Peyer's patch (tissue), 4 donors: ENCODE results near the gene SYT9. TPM values are rescaled to one million over a fixed set of nuclear protein-coding genes. Genes with fewer than 3 reads are reported as not detected.

Experiments
- DNase-seq, 3 donors: peaks; one replicate each; pipeline ENCODE4 v3.0.0-alpha.2; 2017 to 2019
- H3K27ac ChIP-seq, 4 donors: fragments of 200-600 bp; sonication (generic); one replicate each; pipeline ENCODE4 v1.5.1; 2016 to 2019
- H3K27me3 ChIP-seq, 2 donors: fragments of 200-600 bp; sonication (generic); one replicate each; pipeline ENCODE4 v1.5.1; 2019
- H3K36me3 ChIP-seq, 3 donors: fragments of 200-600 bp; sonication (generic); one replicate each; pipeline ENCODE4 v1.5.1; 2016 to 2019
- H3K4me1 ChIP-seq, 4 donors: fragments of 200-600 bp; sonication (generic); one replicate each; pipeline ENCODE4 v1.5.1; 2016 to 2019
- H3K4me3 ChIP-seq, 4 donors: fragments of 200-600 bp; sonication (generic); 1 replicate in 3 of 4; 2 replicates in 1 of 4; pipeline ENCODE4 v1.5.1; 2016 to 2019; ENCODE audit warnings: mild to moderate bottlenecking in 1 of 4
- H3K9me3 ChIP-seq, 4 donors: fragments of 200-600 bp; sonication (generic); one replicate each; pipeline ENCODE4 v1.5.1; 2016 to 2019; ENCODE audit warnings: mild to moderate bottlenecking in 1 of 4
- POLR2A ChIP-seq, 2 donors: fragments of 450-650 bp; IDR thresholded peaks; one replicate each; pipeline ENCODE4 v1.5.1; 2017; ENCODE audit warnings: antibody characterized with exemption in 2 of 2, mild to moderate bottlenecking in 2 of 2, moderate library complexity in 2 of 2
- total RNA-seq, 4 donors: library from RNA; depleted of rRNA; stranded (reverse); fragments of >200 nt; gene quantifications; one replicate each; pipeline ENCODE4 v1.1.0, GENCODE V29; 2016
- TF ChIP-seq, protein P1 (sequence below), 6 experiments: fragments of 450-650 bp in 4 of 6; fragments of 200-600 bp in 2 of 6; sonication (generic) in 1 of 6; IDR thresholded peaks; one replicate each; pipeline ENCODE4 v1.5.1; 2017 to 2019; ENCODE audit warnings: antibody characterized with exemption in 6 of 6, mild to moderate bottlenecking in 3 of 6, moderate library complexity in 1 of 6

The SYT9 gene
- total RNA-seq, 4 donors from 2014 or later = not detected

DNA sequence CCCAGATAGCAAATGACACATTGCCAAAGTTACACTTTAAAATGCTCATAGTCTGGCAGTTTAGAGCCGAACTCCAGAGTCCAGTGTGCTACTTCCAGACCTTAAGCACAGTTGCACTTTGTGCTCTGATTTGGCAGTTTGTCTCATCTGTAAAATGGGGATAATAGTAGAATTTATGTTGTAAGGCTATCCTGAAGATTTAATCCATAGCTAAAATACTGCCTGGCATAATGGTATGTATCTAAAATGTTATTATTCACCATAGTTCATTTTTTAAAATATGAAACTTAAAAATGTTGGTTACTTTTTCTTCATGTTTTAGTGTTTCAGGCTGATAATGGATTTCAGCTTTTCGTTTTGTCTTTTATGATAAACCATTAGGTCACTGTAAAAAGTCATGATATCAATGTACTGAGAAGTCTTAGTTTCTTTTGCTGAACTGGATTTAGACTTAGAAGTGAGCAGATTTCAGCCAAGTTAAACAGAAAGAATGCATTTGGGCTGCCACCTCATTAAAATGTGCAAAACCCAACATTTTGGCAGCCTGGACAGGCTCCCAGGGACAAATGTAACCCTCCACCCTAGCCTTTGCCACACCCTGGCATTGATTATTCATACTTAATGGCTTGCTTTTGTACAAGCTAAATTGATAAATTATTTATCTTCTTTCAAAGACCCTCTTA is 234.5 kb downstream of the SYT9 start:
- DNase-seq = no peak
- H3K36me3 ChIP-seq = no peaks in the 10 kb centered on the region
- H3K4me3 ChIP-seq = peak overlapping the region; percentile 6 to 40 (median 28)
- TF ChIP-seq, protein P1, sequence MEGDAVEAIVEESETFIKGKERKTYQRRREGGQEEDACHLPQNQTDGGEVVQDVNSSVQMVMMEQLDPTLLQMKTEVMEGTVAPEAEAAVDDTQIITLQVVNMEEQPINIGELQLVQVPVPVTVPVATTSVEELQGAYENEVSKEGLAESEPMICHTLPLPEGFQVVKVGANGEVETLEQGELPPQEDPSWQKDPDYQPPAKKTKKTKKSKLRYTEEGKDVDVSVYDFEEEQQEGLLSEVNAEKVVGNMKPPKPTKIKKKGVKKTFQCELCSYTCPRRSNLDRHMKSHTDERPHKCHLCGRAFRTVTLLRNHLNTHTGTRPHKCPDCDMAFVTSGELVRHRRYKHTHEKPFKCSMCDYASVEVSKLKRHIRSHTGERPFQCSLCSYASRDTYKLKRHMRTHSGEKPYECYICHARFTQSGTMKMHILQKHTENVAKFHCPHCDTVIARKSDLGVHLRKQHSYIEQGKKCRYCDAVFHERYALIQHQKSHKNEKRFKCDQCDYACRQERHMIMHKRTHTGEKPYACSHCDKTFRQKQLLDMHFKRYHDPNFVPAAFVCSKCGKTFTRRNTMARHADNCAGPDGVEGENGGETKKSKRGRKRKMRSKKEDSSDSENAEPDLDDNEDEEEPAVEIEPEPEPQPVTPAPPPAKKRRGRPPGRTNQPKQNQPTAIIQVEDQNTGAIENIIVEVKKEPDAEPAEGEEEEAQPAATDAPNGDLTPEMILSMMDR (IDR thresholded peaks at IDR 0.05) = no peak
- TF ChIP-seq POLR2A (IDR thresholded peaks at IDR 0.05) = no peak
- H3K9me3 ChIP-seq = no peaks in the 10 kb centered on the region
- no peaks in the 10 kb centered on the region for H3K27me3 ChIP-seq
- no peaks in the 10 kb centered on the region for H3K4me1 ChIP-seq
- H3K27ac ChIP-seq = no peak overlapping the region

DNA sequence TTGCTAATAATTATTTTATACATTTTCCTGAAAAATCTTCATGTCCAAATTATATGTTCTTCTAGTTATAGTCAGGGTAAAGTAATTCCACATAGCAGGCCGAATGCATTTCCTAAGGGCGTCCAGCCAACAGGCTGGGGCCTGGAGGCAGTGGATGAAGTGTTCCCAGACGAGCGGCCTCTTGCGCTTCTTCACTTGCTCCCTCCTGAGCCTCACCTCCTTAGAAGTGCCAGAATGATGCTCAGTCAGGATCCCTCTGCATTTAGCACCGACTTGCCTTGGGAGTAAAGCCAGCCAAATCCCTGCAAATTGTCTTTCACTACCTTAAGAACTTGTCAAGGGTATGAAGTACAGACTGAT is 235.1 kb downstream of the SYT9 start:
- H3K27me3 ChIP-seq = no peaks in the 10 kb centered on the region
- H3K4me1 ChIP-seq = no peaks in the 10 kb centered on the region
- no peak for DNase-seq
- H3K4me3 ChIP-seq = peak overlapping the region in 1 of 4 donors; percentile 4
- no peak for TF ChIP-seq POLR2A (IDR thresholded peaks at IDR 0.05)
- TF ChIP-seq, protein P1 (IDR thresholded peaks at IDR 0.05) = no peak
- H3K9me3 ChIP-seq = no peaks in the 10 kb centered on the region
- H3K36me3 ChIP-seq = no peaks in the 10 kb centered on the region
- H3K27ac ChIP-seq = no peak overlapping the region

DNA sequence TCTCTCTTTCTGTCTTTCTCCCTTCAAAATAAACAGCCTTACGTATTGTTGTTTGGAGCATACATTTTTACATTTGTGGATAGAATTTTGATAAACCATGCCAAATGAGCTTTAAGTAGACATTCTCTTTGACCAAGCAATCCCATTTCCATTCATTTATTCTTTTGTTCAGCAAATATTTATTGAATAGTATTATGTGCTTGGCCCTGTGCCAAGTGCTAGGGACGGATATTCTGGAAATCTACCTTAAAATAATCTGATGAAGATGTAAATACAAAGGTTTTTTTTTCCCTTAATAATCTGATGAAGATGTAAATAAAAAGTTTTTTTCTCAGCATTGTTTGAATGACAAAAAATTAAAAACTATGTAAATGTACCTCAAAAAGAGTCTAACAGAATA is 235.7 kb downstream of the SYT9 start:
- no peaks in the 10 kb centered on the region for H3K4me1 ChIP-seq
- no peak overlapping the region for H3K4me3 ChIP-seq
- DNase-seq = no peak
- no peaks in the 10 kb centered on the region for H3K36me3 ChIP-seq
- H3K9me3 ChIP-seq = no peaks in the 10 kb centered on the region
- no peaks in the 10 kb centered on the region for H3K27me3 ChIP-seq
- no peak overlapping the region for H3K27ac ChIP-seq
- TF ChIP-seq, protein P1 (IDR thresholded peaks at IDR 0.05) = no peak
- no peak for TF ChIP-seq POLR2A (IDR thresholded peaks at IDR 0.05)

DNA sequence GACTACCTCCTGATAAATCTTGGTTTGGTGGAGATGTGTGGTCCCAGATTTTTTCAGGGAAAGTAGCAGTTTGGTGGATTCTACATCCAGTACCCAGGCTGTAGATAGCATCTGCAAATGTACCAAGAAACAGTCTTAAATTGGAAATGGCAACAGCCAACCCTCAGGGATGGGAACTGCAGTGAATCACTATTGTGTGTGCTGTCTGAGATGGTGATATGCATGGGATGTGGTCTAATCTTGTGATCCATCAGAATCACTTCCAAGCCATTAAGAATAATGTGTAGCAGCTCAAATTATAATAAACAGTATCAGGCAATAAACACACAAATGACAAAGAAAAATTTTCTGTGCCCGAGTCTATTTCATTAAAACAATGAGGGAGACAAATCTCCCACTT is 237.0 kb downstream of the SYT9 start:
- no peaks in the 10 kb centered on the region for H3K4me1 ChIP-seq
- H3K27ac ChIP-seq = no peak overlapping the region
- TF ChIP-seq POLR2A (IDR thresholded peaks at IDR 0.05) = no peak
- TF ChIP-seq, protein P1 (IDR thresholded peaks at IDR 0.05) = no peak
- no peaks in the 10 kb centered on the region for H3K36me3 ChIP-seq
- no peak for DNase-seq
- no peaks in the 10 kb centered on the region for H3K27me3 ChIP-seq
- H3K4me3 ChIP-seq = no peak overlapping the region
- no peaks in the 10 kb centered on the region for H3K9me3 ChIP-seq

DNA sequence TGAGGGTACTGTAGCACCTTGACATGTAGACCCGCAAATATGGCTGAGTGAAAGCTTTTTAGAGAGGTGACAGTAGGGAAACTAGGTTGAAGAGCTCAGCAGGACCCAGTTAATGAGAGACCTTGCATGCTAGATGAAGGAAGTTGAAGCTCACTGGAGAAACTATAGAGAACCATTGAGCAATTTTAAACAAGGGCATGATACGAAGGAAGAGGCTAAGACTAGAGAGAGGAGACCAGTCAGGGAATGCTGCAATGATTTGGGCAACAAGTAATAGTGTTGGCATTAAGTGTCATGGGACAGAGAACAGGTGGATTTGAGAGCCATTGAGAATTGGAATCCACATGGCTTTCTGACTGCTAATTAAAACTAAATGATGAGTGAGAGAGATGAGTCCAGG is 237.7 kb downstream of the SYT9 start:
- no peak for DNase-seq
- Histone ChIP-seq H3K36me3 (no peaks in the 10 kb centered on the region), H3K27ac (no peak overlapping the region), H3K4me1 (no peaks in the 10 kb centered on the region), H3K4me3 (no peak overlapping the region), H3K27me3 (no peaks in the 10 kb centered on the region), H3K9me3 (no peaks in the 10 kb centered on the region)
- no peak for TF ChIP-seq POLR2A (IDR thresholded peaks at IDR 0.05)
- TF ChIP-seq, protein P1 (IDR thresholded peaks at IDR 0.05) = no peak

DNA sequence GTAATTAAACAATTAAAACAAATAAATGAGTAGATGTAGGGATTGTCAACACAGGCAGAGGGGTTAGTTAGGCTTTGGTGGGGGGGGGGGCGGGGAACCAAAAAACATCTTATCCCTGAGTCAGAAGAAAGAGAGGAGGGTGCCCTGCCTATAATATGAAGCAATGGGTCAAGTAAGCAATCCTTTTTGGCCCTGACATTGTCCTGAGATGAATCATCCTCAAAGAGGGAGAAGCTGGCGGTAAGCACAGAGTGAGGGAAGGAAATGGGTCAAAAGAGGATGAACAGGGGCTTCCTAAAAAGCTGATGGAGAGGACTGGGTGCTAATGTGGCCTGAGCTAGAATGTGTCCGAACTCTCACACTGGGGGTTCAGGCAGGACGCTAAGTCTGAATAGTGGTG is 238.3 kb downstream of the SYT9 start:
- no peak overlapping the region for H3K27ac ChIP-seq
- H3K27me3 ChIP-seq = no peaks in the 10 kb centered on the region
- no peak for DNase-seq
- H3K4me1 ChIP-seq = no peaks in the 10 kb centered on the region
- H3K36me3 ChIP-seq = no peaks in the 10 kb centered on the region
- no peak overlapping the region for H3K4me3 ChIP-seq
- H3K9me3 ChIP-seq = no peaks in the 10 kb centered on the region
- TF ChIP-seq, protein P1 (IDR thresholded peaks at IDR 0.05) = no peak
- TF ChIP-seq POLR2A (IDR thresholded peaks at IDR 0.05) = no peak
